K562 (cell line): Measurements from ENCODE around the gene IBA57. TPM values are rescaled to one million over a fixed set of nuclear protein-coding genes. Genes with fewer than 3 reads are reported as not detected.

Source experiments
- DPF2 ChIP-seq: fragments of 450-650 bp; IDR thresholded peaks from 2 replicates; pipeline ENCODE4 v1.6.1; 2016
- E2F6 ChIP-seq, 2 experiments: IDR thresholded peaks; 2 replicates each; pipeline ENCODE4 v1.6.1; 2011; ENCODE audit warnings: borderline replicate concordance in 1 of 2, control low read depth in 1 of 2, low read depth in 1 of 2, low read length in 1 of 2, mild to moderate bottlenecking in 1 of 2, mixed read lengths in 1 of 2, moderate library complexity in 1 of 2; ENCODE audit not compliant: insufficient read depth in 1 of 2, insufficient read length in 1 of 2, poor library complexity in 1 of 2, severe bottlenecking in 1 of 2; ENCODE audit errors: extremely low read depth in 1 of 2
- FOXM1 ChIP-seq, 2 experiments: fragments of 450-650 bp in 1 of 2; sonication (generic) in 1 of 2; formaldehyde crosslinking in 1 of 2; IDR thresholded peaks; 2 replicates each; pipeline versions ENCODE4 v1.6.1 to v1.9.0; 2017 to 2022; ENCODE audit warnings: low read depth in 2 of 2, mild to moderate bottlenecking in 2 of 2, missing genetic modification reagents in 1 of 2, moderate library complexity in 1 of 2
- HBP1 ChIP-seq: fragments of 450-650 bp; formaldehyde crosslinking; IDR thresholded peaks from 2 replicates; pipeline ENCODE4 v1.4.0; 2022; ENCODE audit warnings: missing genetic modification characterization
- HNRNPK ChIP-seq: fragments of 200-400 bp; formaldehyde crosslinking; IDR thresholded peaks from one replicate; pipeline ENCODE4 v1.6.1; 2018; ENCODE audit warnings: mild to moderate bottlenecking, low read depth, low read length; ENCODE audit not compliant: poor library complexity, severe bottlenecking
- MTA2 ChIP-seq: fragments of 450-650 bp; IDR thresholded peaks from 2 replicates; pipeline ENCODE4 v1.6.1; 2016; ENCODE audit warnings: low read depth
- SIN3B ChIP-seq: fragments of 450-650 bp; IDR thresholded peaks from 2 replicates; pipeline ENCODE4 v1.6.1; 2017; ENCODE audit warnings: low read depth, mild to moderate bottlenecking, moderate library complexity
- SMAD4 ChIP-seq: fragments of 250-450 bp; sonication (Bioruptor Pico); conservative IDR thresholded peaks from 2 replicates; pipeline ENCODE4 v1.8.0; 2021; ENCODE audit warnings: inconsistent platforms, mild to moderate bottlenecking, moderate library complexity
- SNRNP70 ChIP-seq: fragments of 200-400 bp; formaldehyde crosslinking; optimal IDR thresholded peaks from 2 replicates; pipeline ENCODE3; 2017; ENCODE audit warnings: low read depth, low read length
- SOX6 ChIP-seq: fragments of 450-650 bp; IDR thresholded peaks from 2 replicates; pipeline ENCODE4 v1.6.1; 2014; ENCODE audit warnings: mild to moderate bottlenecking
- TEAD4 ChIP-seq, 2 experiments: sonication (generic) in 1 of 2; formaldehyde crosslinking in 1 of 2; IDR thresholded peaks; 2 replicates each; pipeline versions ENCODE4 v1.6.1 to v1.8.0; 2012 to 2022; ENCODE audit warnings: borderline replicate concordance in 1 of 2, inconsistent platforms in 1 of 2, low read length in 1 of 2, mild to moderate bottlenecking in 1 of 2, missing genetic modification reagents in 1 of 2
- THAP12 ChIP-seq: fragments of 250-450 bp; sonication (Bioruptor Pico); IDR thresholded peaks from 2 replicates; pipeline ENCODE4 v1.9.0; 2021; ENCODE audit warnings: mild to moderate bottlenecking, inconsistent platforms
- ZBTB26 ChIP-seq: fragments of 450-650 bp; formaldehyde crosslinking; IDR thresholded peaks from 2 replicates; pipeline ENCODE4 v1.4.0; 2022; ENCODE audit warnings: missing genetic modification characterization
- ZHX1 ChIP-seq: fragments of 150-350 bp; conservative IDR thresholded peaks from 2 replicates; pipeline ENCODE4 v1.6.1; 2014; ENCODE audit warnings: low read length
- ZNF239 ChIP-seq: fragments of 250-450 bp; sonication (Bioruptor Pico); IDR thresholded peaks from 2 replicates; pipeline ENCODE4 v1.4.0; 2020; ENCODE audit warnings: mild to moderate bottlenecking
- ZNF785 ChIP-seq: fragments of 250-450 bp; sonication (Bioruptor Pico); IDR thresholded peaks from 2 replicates; pipeline ENCODE4 v1.4.0; 2020; ENCODE audit warnings: mild to moderate bottlenecking
- polyA plus RNA-seq, 8 experiments: library from polyadenylated mRNA; depleted of rRNA in 4 of 8; stranded (reverse) in 5 of 8; unstranded in 3 of 8; fragments of >200 nt; fragmentation: Nextera tagmentation in 2 of 8; fragmentation: Illumina TruSeq in 1 of 8; extraction: Ambion mirVana in 2 of 8; extraction: Trizol in 1 of 8; gene quantifications; 2 replicates each; pipeline versions ENCODE4 v1.2.1 to v1.2.3, GENCODE V29; 2011 to 2014; ENCODE audit warnings: inconsistent platforms in 1 of 8, missing spikeins in 1 of 8
- total RNA-seq, 7 experiments: library from RNA; depleted of rRNA in 6 of 7; stranded (reverse); fragments of >200 nt in 6 of 7; fragmentation: Illumina TruSeq in 2 of 7; extraction: Trizol in 2 of 7; gene quantifications; 2 replicates each; pipeline versions ENCODE4 v1.2.1 to v1.2.3, GENCODE V29; 2011 to 2021; ENCODE audit warnings: low replicate concordance in 1 of 7

Gene IBA57
- total and polyA plus RNA-seq, 9 of the 15 experiments (the other 6 are each of a cell fraction or from before 2014, with no cell fraction given): 0.77 to 15.5 (median 2.7) TPM

- TF ChIP-seq E2F6 (IDR thresholded peaks at IDR 0.05; ENCODE audit: borderline replicate concordance in 1 of 2, extremely low read depth in 1 of 2, insufficient read depth in 1 of 2, insufficient read length in 1 of 2, low read depth in 1 of 2, low read length in 1 of 2, poor library complexity in 1 of 2, severe bottlenecking in 1 of 2): no peak
- TF ChIP-seq HBP1 (CRISPR knock-in tag): no peak
- peak; percentile 89 for TF ChIP-seq MTA2
- TF ChIP-seq ZHX1: no peak
- TF ChIP-seq ZNF785 (CRISPR knock-in tag): no peak
- peak; percentile 93 for TF ChIP-seq SMAD4 (CRISPR knock-in tag)
- TF ChIP-seq ZNF239 (CRISPR knock-in tag): no peak
- no peak for TF ChIP-seq SIN3B
- peak; percentile 78 for TF ChIP-seq SOX6
- TF ChIP-seq SNRNP70: no peak
- TF ChIP-seq DPF2: peak; percentile 91
- TF ChIP-seq THAP12: no peak
- peak; percentile 97 for TF ChIP-seq TEAD4 (IDR thresholded peaks at IDR 0.05; ENCODE audit: low read length)
- TF ChIP-seq TEAD4 (CRISPR knock-in tag; IDR thresholded peaks at IDR 0.05; ENCODE audit: borderline replicate concordance): no peak
- peak; percentile 75; the same call in 1 of the 2 replicates for TF ChIP-seq FOXM1 (IDR thresholded peaks at IDR 0.05; ENCODE audit: low read depth)
- no peak for TF ChIP-seq FOXM1 (CRISPR knock-in tag; IDR thresholded peaks at IDR 0.05; ENCODE audit: low read depth)
- no peak for TF ChIP-seq ZBTB26
- TF ChIP-seq HNRNPK: no peak
Measured at GRCh38 chr1:228178737-228179684, 13.4 kb downstream of the IBA57 start (continued).
